Measurements from ENCODE around the gene KLHL15.

Gene KLHL15

DNA sequence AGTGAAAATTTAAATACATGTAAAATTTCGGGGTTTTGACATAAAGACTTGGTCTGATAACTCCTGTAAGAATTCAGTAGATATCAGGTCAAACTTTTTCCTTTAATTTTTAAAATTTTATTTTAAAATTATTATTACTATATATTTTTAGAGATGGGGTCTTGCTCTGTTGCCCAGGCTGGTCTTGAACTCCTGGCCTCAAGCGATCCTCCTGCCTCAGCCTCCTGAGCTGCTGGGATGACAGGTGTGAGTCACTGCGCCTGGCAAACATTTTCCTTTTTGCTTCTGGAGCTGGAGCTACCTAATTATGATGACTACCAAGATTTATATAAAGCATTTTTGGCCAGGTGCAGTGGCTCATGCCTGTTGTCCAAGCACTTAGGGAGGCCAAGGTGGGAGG lies 37.3 kb downstream of the KLHL15 start:
- Histone ChIP-seq H3K4me1 (ENCODE audit: control insufficient read depth in 2 of 2, insufficient read depth in 1 of 2, low read depth in 1 of 2, low read length in 2 of 2) (no peaks in the 10 kb centered on the region), H3K79me1 (ENCODE audit: low read depth, low read length) (no peaks in the 10 kb centered on the region), H3K36me3 (replicated peaks in 1 of 2; ENCODE audit: control insufficient read depth in 2 of 2, insufficient read depth in 2 of 2, low read length in 2 of 2) (peaks cover 7 to 70% of the 10 kb centered on the region in 2 donors), H4K91ac (ENCODE audit: low read depth, low read length, poor library complexity) (no peak overlapping the region), H3K18ac (ENCODE audit: low read length) (no peak overlapping the region), H3K27ac (replicated peaks; ENCODE audit: low read length) (no peak overlapping the region), H3K4me2 (ENCODE audit: insufficient read depth, low read length, poor library complexity, severe bottlenecking) (no peak overlapping the region), H3K4ac (ENCODE audit: low read length) (no peak overlapping the region), H3K9ac (ENCODE audit: low read depth, low read length, poor library complexity) (no peak overlapping the region), H3K4me3 (ENCODE audit: low read length in 2 of 2) (no peak overlapping the region), H2BK5ac (ENCODE audit: low read length) (no peak overlapping the region), H2BK12ac (ENCODE audit: low read length) (no peak overlapping the region), H3K23ac (ENCODE audit: low read depth, low read length, poor library complexity) (no peak overlapping the region), H2BK120ac (ENCODE audit: low read depth, low read length) (no peak overlapping the region), H3K9me3 (replicated peaks in 1 of 2; ENCODE audit: control insufficient read depth in 2 of 2, insufficient read depth in 1 of 2, low read depth in 1 of 2, low read length in 2 of 2) (no peaks in the 10 kb centered on the region), H4K8ac (ENCODE audit: low read depth, low read length) (no peak overlapping the region), H2BK15ac (ENCODE audit: low read length) (no peak overlapping the region), H3K27me3 (ENCODE audit: control insufficient read depth in 3 of 3, insufficient read depth in 3 of 3, low read depth in 1 of 3, low read length in 3 of 3) (no peaks in the 10 kb centered on the region), H2AK5ac (ENCODE audit: low read depth, low read length) (no peak overlapping the region), H3K14ac (ENCODE audit: low read length) (no peak overlapping the region), H2AFZ (ENCODE audit: low read length) (no peak overlapping the region)
- WGBS, 2 donors (ENCODE audit: extremely low coverage in 2 of 2, insufficient read length in 2 of 2, insufficient replicate concordance in 1 of 2) = no CpG with 5 or more reads among the region's 3 CpGs
- DNase-seq (ENCODE audit: low spot score) = no peak

DNA sequence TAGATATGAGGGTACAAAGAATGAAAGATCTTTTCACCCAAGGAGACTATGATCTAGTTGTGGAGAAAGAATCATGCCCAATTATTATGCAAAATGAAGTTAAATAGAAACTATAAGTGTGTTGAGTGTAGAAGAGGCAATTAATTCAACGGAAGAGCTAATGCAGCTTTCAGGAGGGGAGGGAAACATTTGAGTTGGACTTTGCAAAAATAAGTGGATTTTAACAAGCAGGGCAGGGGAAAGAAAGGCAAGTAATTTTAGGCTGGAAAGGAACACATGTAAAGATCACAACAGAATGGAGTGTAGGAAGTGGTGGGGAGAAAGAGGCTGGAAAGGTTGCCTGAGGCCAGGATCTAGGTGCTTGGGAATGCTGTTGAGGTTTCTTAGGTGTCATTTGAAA lies 44.1 kb downstream of the KLHL15 start:
- H3K27ac ChIP-seq (replicated peaks; ENCODE audit: low read length) = no peak overlapping the region
- no peak overlapping the region for H3K4me2 ChIP-seq (ENCODE audit: insufficient read depth, low read length, poor library complexity, severe bottlenecking)
- no peak overlapping the region for H3K18ac ChIP-seq (ENCODE audit: low read length)
- H3K36me3 ChIP-seq (replicated peaks in 1 of 2; ENCODE audit: control insufficient read depth in 2 of 2, insufficient read depth in 2 of 2, low read length in 2 of 2) = peaks cover 3 to 37% of the 10 kb centered on the region in 2 donors
- H4K91ac ChIP-seq (ENCODE audit: low read depth, low read length, poor library complexity) = no peak overlapping the region
- H2AFZ ChIP-seq (ENCODE audit: low read length) = no peak overlapping the region
- H3K9ac ChIP-seq (ENCODE audit: low read depth, low read length, poor library complexity) = no peak overlapping the region
- H2BK120ac ChIP-seq (ENCODE audit: low read depth, low read length) = no peak overlapping the region
- H3K14ac ChIP-seq (ENCODE audit: low read length) = no peak overlapping the region
- peaks cover 0 to 3% of the 10 kb centered on the region in 2 donors for H3K4me1 ChIP-seq (ENCODE audit: control insufficient read depth in 2 of 2, insufficient read depth in 1 of 2, low read depth in 1 of 2, low read length in 2 of 2)
- H4K8ac ChIP-seq (ENCODE audit: low read depth, low read length) = no peak overlapping the region
- no peak overlapping the region for H3K23ac ChIP-seq (ENCODE audit: low read depth, low read length, poor library complexity)
- no peak overlapping the region for H2BK15ac ChIP-seq (ENCODE audit: low read length)
- no peak overlapping the region for H2BK12ac ChIP-seq (ENCODE audit: low read length)
- H3K4ac ChIP-seq (ENCODE audit: low read length) = no peak overlapping the region
- H3K4me3 ChIP-seq (ENCODE audit: low read length in 2 of 2) = no peak overlapping the region
- H2AK5ac ChIP-seq (ENCODE audit: low read depth, low read length) = no peak overlapping the region
- DNase-seq (ENCODE audit: low spot score) = no peak
- no CpG with 5 or more reads among the region's 1 CpG for WGBS, 2 donors (ENCODE audit: extremely low coverage in 2 of 2, insufficient read length in 2 of 2, insufficient replicate concordance in 1 of 2)
- no peak overlapping the region for H2BK5ac ChIP-seq (ENCODE audit: low read length)
- H3K79me1 ChIP-seq (ENCODE audit: low read depth, low read length) = no peaks in the 10 kb centered on the region
- H3K9me3 ChIP-seq (replicated peaks in 1 of 2; ENCODE audit: control insufficient read depth in 2 of 2, insufficient read depth in 1 of 2, low read depth in 1 of 2, low read length in 2 of 2) = no peaks in the 10 kb centered on the region
- H3K27me3 ChIP-seq (ENCODE audit: control insufficient read depth in 3 of 3, insufficient read depth in 3 of 3, low read depth in 1 of 3, low read length in 3 of 3) = no peaks in the 10 kb centered on the region

DNA sequence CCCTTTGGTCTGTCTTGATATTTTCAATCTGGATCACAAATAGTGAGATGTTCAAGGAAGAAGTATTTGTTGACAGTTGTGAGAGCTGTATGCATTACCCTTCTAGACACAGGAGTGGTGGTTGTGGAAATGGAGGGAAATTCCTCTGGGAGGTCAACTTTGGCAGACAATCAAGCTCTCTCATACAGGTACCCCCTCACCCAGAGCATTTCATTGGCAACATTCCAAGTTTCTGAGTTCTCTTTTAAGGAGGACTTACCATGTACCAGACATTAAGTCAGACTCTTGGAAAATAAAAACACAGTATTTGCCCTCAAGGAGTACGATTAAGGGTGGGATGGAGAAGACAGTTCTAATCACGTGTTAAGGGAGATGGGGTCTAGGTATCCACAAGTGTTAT lies 45.3 kb downstream of the KLHL15 start:
- Histone ChIP-seq H2AK5ac (ENCODE audit: low read depth, low read length) (no peak overlapping the region), H2BK5ac (ENCODE audit: low read length) (no peak overlapping the region), H3K36me3 (replicated peaks in 1 of 2; ENCODE audit: control insufficient read depth in 2 of 2, insufficient read depth in 2 of 2, low read length in 2 of 2) (peaks cover 2 to 25% of the 10 kb centered on the region in 2 donors), H3K23ac (ENCODE audit: low read depth, low read length, poor library complexity) (no peak overlapping the region), H3K14ac (ENCODE audit: low read length) (no peak overlapping the region), H4K8ac (ENCODE audit: low read depth, low read length) (no peak overlapping the region), H3K79me1 (ENCODE audit: low read depth, low read length) (no peaks in the 10 kb centered on the region), H3K9me3 (replicated peaks in 1 of 2; ENCODE audit: control insufficient read depth in 2 of 2, insufficient read depth in 1 of 2, low read depth in 1 of 2, low read length in 2 of 2) (no peaks in the 10 kb centered on the region), H3K18ac (ENCODE audit: low read length) (no peak overlapping the region), H3K9ac (ENCODE audit: low read depth, low read length, poor library complexity) (no peak overlapping the region), H2BK12ac (ENCODE audit: low read length) (no peak overlapping the region), H3K4ac (ENCODE audit: low read length) (no peak overlapping the region), H3K4me1 (ENCODE audit: control insufficient read depth in 2 of 2, insufficient read depth in 1 of 2, low read depth in 1 of 2, low read length in 2 of 2) (peaks cover 0 to 3% of the 10 kb centered on the region in 2 donors), H3K4me3 (ENCODE audit: low read length in 2 of 2) (no peak overlapping the region), H3K27me3 (ENCODE audit: control insufficient read depth in 3 of 3, insufficient read depth in 3 of 3, low read depth in 1 of 3, low read length in 3 of 3) (no peaks in the 10 kb centered on the region), H3K27ac (replicated peaks; ENCODE audit: low read length) (no peak overlapping the region), H2BK15ac (ENCODE audit: low read length) (no peak overlapping the region), H4K91ac (ENCODE audit: low read depth, low read length, poor library complexity) (no peak overlapping the region), H2BK120ac (ENCODE audit: low read depth, low read length) (no peak overlapping the region), H2AFZ (ENCODE audit: low read length) (no peak overlapping the region), H3K4me2 (ENCODE audit: insufficient read depth, low read length, poor library complexity, severe bottlenecking) (no peak overlapping the region)
- no peak for DNase-seq (ENCODE audit: low spot score)
- WGBS, 2 donors (ENCODE audit: extremely low coverage in 2 of 2, insufficient read length in 2 of 2, insufficient replicate concordance in 1 of 2) = no CpG with 5 or more reads among the region's 2 CpGs

DNA sequence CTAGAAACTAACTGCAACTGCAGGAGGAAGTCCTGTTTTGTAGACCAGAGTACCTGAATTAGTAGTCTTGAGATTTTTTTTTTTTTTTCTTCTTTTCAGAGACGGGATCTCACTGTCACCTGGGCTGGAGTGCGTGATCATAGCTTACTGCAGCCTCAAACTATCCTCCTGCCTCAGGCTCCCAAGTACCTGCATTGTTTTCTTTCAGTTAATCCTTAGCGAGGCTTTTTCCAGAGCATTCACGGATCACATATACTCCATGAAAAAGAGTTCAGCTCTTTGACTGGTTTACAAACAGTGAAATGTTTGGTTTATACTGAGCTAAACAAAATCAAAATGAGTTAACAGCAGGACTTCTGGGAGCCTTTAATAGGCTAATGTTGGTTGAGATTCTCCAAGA lies 45.8 kb downstream of the KLHL15 start:
- H3K27ac ChIP-seq (replicated peaks; ENCODE audit: low read length) = no peak overlapping the region

More for the DNA sequence above, 45.8 kb downstream of the KLHL15 start:
- H3K4me1 ChIP-seq (ENCODE audit: control insufficient read depth in 2 of 2, insufficient read depth in 1 of 2, low read depth in 1 of 2, low read length in 2 of 2) = peaks cover 0 to 3% of the 10 kb centered on the region in 2 donors
- no peak overlapping the region for H3K14ac ChIP-seq (ENCODE audit: low read length)
- no peak overlapping the region for H2BK12ac ChIP-seq (ENCODE audit: low read length)
- no peak overlapping the region for H3K9ac ChIP-seq (ENCODE audit: low read depth, low read length, poor library complexity)
- H3K9me3 ChIP-seq (replicated peaks in 1 of 2; ENCODE audit: control insufficient read depth in 2 of 2, insufficient read depth in 1 of 2, low read depth in 1 of 2, low read length in 2 of 2) = no peaks in the 10 kb centered on the region
- no peak overlapping the region for H2AFZ ChIP-seq (ENCODE audit: low read length)
- no peak overlapping the region for H2BK120ac ChIP-seq (ENCODE audit: low read depth, low read length)
- peaks cover 2 to 20% of the 10 kb centered on the region in 2 donors for H3K36me3 ChIP-seq (replicated peaks in 1 of 2; ENCODE audit: control insufficient read depth in 2 of 2, insufficient read depth in 2 of 2, low read length in 2 of 2)
- no peak overlapping the region for H3K4ac ChIP-seq (ENCODE audit: low read length)
- H3K27me3 ChIP-seq (ENCODE audit: control insufficient read depth in 3 of 3, insufficient read depth in 3 of 3, low read depth in 1 of 3, low read length in 3 of 3) = no peaks in the 10 kb centered on the region
- DNase-seq (ENCODE audit: low spot score) = no peak
- no peak overlapping the region for H3K4me3 ChIP-seq (ENCODE audit: low read length in 2 of 2)
- no peak overlapping the region for H2AK5ac ChIP-seq (ENCODE audit: low read depth, low read length)
- H3K79me1 ChIP-seq (ENCODE audit: low read depth, low read length) = no peaks in the 10 kb centered on the region
- no peak overlapping the region for H4K91ac ChIP-seq (ENCODE audit: low read depth, low read length, poor library complexity)
- H3K18ac ChIP-seq (ENCODE audit: low read length) = no peak overlapping the region
- no peak overlapping the region for H3K4me2 ChIP-seq (ENCODE audit: insufficient read depth, low read length, poor library complexity, severe bottlenecking)
- H4K8ac ChIP-seq (ENCODE audit: low read depth, low read length) = no peak overlapping the region
- H2BK5ac ChIP-seq (ENCODE audit: low read length) = no peak overlapping the region
- WGBS, 2 donors (ENCODE audit: extremely low coverage in 2 of 2, insufficient read length in 2 of 2, insufficient replicate concordance in 1 of 2) = no CpG with 5 or more reads among the region's 4 CpGs
- no peak overlapping the region for H3K23ac ChIP-seq (ENCODE audit: low read depth, low read length, poor library complexity)
- H2BK15ac ChIP-seq (ENCODE audit: low read length) = no peak overlapping the region
